Measurements from ENCODE around the gene REC8. TPM values are rescaled to one million over a fixed set of nuclear protein-coding genes. Genes with fewer than 3 reads are reported as not detected.
"Not testable (repeated sequence)": the region's sequence is repeated elsewhere in the genome, so short reads cannot be mapped to it uniquely, and the experiment has no call there.

Gene REC8
- total RNA-seq, 2 experiments from 2014 or later, result 55.1 to 60.7 TPM

- peak; percentile 93 for ATAC-seq (ENCODE audit: low read depth)
- Mint-ChIP-seq H3K36me3 (peaks cover 40% of the 10 kb centered on the region), H3K27me3 (no peaks in the 10 kb centered on the region), H3K27ac (peak within 1 kb of the TSS; percentile 96), H3K4me1 (peaks cover 42% of the 10 kb centered on the region), H3K4me3 (peak within 1 kb of the TSS; percentile 97), H3K9me3 (peaks cover 3% of the 10 kb centered on the region)
- POLR2A ChIA-PET, result interaction anchor here (0.6 to 4.4 kb wide), 30 partner anchors 9 to 113 kb away, joined by 3 to 52 read pairs (median 7); partner anchors contain the start of genes CHMP4A, DCAF11, DHRS1 and EMC9
- peak; percentile 93 for DNase-seq
Measured at GRCh38 chr14:24195186-24196070, 23.5 kb downstream of the REC8 start, which contains the start of gene TM9SF1. Gene TM9SF1 (minus strand): TSS chr14:24195441. CDS start chr14:24195019, 422 bp downstream.

DNA sequence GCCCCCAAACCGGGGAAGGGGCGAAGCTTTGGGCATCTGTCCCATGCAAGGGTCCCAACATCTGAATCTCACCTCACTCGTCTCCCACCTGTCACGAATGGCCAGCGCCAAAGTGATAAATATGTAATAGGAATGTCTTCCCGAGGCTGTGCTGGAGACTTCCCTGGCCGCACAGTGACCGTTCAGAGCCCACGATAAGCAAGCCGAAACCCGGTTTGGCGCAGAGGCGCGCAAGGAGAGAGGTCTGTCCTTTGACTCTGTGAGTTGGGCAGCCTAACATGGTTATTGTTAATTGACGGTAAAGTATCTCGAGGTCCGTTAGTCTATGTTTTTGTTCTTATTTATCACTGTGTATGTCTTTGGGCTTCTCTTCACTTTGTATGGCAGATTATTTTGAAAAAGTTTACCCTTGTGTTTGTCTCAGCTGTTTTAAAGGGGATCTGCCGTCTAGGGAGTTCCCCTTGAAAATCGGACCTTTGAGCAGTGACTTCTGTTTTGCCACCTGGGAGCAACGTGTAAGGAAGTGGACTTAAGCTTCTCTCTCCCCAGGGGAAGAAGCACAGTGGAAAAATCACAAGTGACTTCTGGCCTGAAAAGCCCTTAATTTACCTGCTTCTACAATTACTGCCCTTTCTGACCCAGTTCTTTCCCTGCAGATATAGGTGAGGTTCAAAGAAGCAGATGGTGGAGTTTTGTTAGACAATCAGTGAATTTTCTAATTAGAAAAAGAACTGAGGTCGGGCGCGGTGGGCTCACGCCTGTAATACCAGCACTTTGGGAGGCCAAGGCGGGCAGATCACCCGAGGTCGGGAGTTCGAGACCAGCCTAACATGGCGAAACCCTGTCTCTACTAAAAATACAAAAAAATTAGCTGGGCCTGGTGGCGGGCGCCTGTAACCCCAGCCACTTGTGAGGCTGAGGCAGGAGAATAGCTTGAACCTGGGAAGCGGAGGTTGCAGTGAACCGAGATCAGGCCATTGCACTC lies 24.5 kb downstream of the REC8 start:
- H3K36me3 Mint-ChIP-seq, result peaks cover 46% of the 10 kb centered on the region
- DNase-seq, result no peak
- H3K27ac Mint-ChIP-seq, result peak overlapping the region; percentile 96
- peaks cover 4% of the 10 kb centered on the region for H3K9me3 Mint-ChIP-seq
- POLR2A ChIA-PET, result interaction anchor here (0.6 to 4.4 kb wide), 29 partner anchors 10 to 103 kb away, joined by 3 to 52 read pairs (median 7); partner anchors contain the start of genes CHMP4A, DCAF11, DHRS1 and EMC9
- no peaks in the 10 kb centered on the region for H3K27me3 Mint-ChIP-seq
- peak; percentile 10 for ATAC-seq (ENCODE audit: low read depth)
- peaks cover 42% of the 10 kb centered on the region for H3K4me1 Mint-ChIP-seq
- H3K4me3 Mint-ChIP-seq, result peak overlapping the region; percentile 97

DNA sequence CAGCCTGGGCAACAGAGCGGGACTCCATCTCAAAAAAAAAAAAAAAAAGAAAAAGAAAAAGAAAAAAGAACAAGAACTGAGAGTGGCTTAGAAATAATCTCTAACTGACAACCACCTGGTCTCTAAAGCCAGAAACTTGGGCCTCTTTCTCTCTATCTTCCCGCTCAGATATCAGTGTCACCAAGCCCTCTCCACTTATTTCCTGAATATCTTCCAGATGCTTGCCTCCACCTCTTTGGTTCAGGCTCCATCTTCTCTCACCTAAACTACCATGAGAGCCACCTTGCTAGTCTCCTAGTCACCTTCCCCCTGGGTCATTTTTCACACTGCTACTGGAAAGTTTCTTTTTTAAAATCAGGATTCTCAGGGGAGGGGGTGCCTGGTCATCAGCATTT lies 25.2 kb downstream of the REC8 start:
- Mint-ChIP-seq H3K27ac (peak overlapping the region; percentile 76), H3K27me3 (no peaks in the 10 kb centered on the region), H3K9me3 (peaks cover 8% of the 10 kb centered on the region), H3K36me3 (peaks cover 51% of the 10 kb centered on the region), H3K4me1 (peaks cover 41% of the 10 kb centered on the region), H3K4me3 (peak overlapping the region; percentile 97)
- POLR2A ChIA-PET, result interaction anchor here (1.0 to 4.4 kb wide), 6 partner anchors 10 to 83 kb away, joined by 3 to 49 read pairs (median 10); partner anchors contain the start of genes DCAF11, IRF9, NRL and REC8
- ATAC-seq (ENCODE audit: low read depth) (no peak), DNase-seq (no peak)

GRCh38 chr14:24198814-24199524 lies 27.1 kb downstream of the REC8 start:
- no peak for DNase-seq

DNA sequence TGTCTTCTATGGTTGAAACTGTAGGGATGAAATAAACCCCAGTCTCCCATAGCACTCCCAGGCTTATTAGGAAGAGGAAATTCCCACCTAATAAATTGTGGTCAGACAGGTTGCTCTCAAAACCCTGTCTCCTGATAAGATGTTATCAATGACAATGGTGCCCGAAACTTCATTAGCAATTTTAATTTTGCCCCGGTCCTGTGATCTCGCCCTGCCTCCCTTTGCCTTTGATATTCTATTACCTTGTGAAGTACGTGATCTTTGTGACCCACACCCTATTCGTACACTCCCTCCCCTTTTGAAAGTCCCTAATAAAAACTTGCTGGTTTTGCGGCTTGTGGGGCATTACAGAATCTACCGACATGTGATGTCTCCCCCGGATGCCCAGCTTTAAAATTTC lies 30.7 kb downstream of the REC8 start:
- H3K36me3 Mint-ChIP-seq, result peaks cover 78% of the 10 kb centered on the region
- H3K4me1 Mint-ChIP-seq, result peaks cover 19% of the 10 kb centered on the region
- ATAC-seq (ENCODE audit: low read depth); H3K27ac Mint-ChIP-seq; H3K4me3 Mint-ChIP-seq; DNase-seq; H3K27me3 Mint-ChIP-seq: not testable (repeated sequence)
- POLR2A ChIA-PET, result interaction anchor here (0.6 to 2.1 kb wide), 2 partner anchors 10 to 27 kb away, joined by 5 to 6 read pairs; partner anchors contain the start of gene CHMP4A
- peaks cover 18% of the 10 kb centered on the region for H3K9me3 Mint-ChIP-seq

More at GRCh38 chr14:24198814-24199524, 27.1 kb downstream of the REC8 start:
- no peaks in the 10 kb centered on the region for H3K27me3 Mint-ChIP-seq
- no peak for ATAC-seq (ENCODE audit: low read depth)
- POLR2A ChIA-PET, result interaction anchor here (0.8 to 2.2 kb wide), 3 partner anchors 8 to 84 kb away, joined by 3 to 8 read pairs (median 7); partner anchors contain the start of genes DCAF11 and NRL
- H3K4me3 Mint-ChIP-seq, result peak overlapping the region; percentile 21
- H3K27ac Mint-ChIP-seq, result peak overlapping the region; percentile 8
- H3K4me1 Mint-ChIP-seq, result peaks cover 31% of the 10 kb centered on the region
- H3K9me3 Mint-ChIP-seq, result peaks cover 18% of the 10 kb centered on the region
- H3K36me3 Mint-ChIP-seq, result peaks cover 58% of the 10 kb centered on the region

GRCh38 chr14:24203249-24203886 lies 31.5 kb downstream of the REC8 start:
- Mint-ChIP-seq H3K4me1 (peaks cover 15% of the 10 kb centered on the region), H3K9me3 (peaks cover 18% of the 10 kb centered on the region), H3K36me3 (peaks cover 84% of the 10 kb centered on the region)
- ATAC-seq (ENCODE audit: low read depth); H3K27me3 Mint-ChIP-seq; DNase-seq; H3K27ac Mint-ChIP-seq; H3K4me3 Mint-ChIP-seq: not testable (repeated sequence)
- POLR2A ChIA-PET, result interaction anchor here (2.1 kb wide), 1 partner anchor 9 kb away, joined by 6 read pairs; the partner anchor contains the start of gene CHMP4A

DNA sequence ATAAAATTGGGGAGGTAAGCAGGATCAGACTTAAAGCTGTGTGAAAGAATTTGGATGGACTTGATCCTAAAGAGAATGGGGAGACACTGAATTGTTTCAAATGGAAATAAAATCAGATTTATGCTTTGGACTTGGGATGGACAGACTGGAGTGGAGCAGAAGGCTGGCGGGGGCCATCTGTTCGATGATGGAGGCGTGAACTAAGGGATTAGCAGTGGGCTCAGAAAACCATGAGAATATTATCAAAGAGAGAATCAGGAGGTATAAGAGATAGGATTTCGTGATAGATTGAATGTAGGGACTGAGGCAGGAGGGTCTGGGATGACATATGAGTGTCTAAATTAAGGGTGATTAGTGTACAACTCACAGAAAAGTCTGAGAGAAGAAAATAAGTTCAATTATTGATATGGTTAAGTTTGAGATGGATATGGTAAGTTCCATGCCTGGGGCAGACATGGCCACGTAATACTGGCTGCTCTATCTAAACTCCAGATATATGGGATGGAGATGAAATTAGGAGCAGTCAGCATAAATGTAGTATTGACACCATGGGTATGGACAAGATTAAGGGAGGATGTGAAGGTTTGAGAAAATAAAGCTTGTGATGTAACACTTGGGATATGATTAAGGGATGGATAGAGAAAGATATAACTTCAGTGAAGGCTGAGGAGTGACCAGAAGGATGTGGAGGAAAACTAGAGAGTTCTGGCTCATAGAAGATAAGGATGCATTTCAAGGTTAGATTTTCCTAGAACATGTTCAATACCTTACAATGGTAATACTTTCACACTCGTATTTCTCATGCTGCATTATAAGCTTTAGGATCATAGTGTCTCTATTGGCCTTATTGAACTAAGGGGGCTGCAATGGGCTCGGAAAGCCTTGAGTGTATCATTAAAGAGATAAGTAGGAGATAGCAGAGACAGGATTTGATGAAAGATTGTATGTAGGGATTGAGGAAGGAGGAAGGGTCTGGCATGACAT lies 32.6 kb downstream of the REC8 start:
- DNase-seq (no peak), ATAC-seq (ENCODE audit: low read depth) (no peak)
- POLR2A ChIA-PET, result interaction anchor here (0.7 to 2.1 kb wide), 2 partner anchors 8 to 238 kb away, joined by 3 to 6 read pairs; partner anchors contain the start of genes CHMP4A and SDR39U1
- Mint-ChIP-seq H3K36me3 (peaks cover 79% of the 10 kb centered on the region), H3K4me3 (no peak overlapping the region), H3K27me3 (no peaks in the 10 kb centered on the region), H3K4me1 (peaks cover 11% of the 10 kb centered on the region), H3K9me3 (peaks cover 15% of the 10 kb centered on the region), H3K27ac (no peak overlapping the region)

DNA sequence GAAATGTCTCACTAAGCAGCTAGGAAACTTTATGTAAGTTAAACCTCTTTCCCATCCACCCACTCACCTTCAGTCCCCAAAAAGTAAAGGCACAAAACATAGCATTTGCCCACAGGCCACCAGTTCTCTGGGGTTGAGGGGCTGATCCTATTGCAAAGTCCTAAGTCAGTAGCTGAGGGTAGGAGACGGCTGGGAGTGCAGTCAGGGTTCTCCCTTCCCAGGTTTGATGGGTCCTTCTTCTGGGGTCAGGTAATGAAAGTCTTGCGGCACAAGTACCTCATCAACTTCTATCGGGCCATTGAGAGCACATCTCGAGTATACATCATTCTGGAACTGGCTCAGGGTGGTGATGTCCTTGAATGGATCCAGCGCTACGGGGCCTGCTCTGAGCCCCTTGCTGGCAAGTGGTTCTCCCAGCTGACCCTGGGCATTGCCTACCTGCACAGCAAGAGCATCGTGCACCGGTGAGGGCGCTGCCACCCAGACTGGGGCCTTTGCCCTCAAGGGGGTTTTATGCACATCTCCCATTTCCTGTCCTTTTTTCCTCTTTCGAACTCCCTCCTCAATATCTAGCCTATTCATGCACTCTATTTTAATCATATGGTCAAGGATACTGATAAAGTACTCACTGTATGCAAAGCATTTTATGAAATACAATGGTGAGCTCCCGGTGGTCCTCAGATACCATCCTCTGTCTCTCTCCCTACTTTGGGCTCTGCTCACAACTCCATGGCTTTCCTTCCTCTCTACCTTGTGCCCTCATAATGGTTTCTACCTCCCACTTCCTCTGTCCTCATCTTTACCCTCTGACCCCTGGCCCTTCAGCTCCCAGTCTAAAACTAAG lies 34.6 kb downstream of the REC8 start:
- DNase-seq, result no peak
- Mint-ChIP-seq H3K27me3 (no peaks in the 10 kb centered on the region), H3K4me3 (no peak overlapping the region), H3K27ac (no peak overlapping the region), H3K9me3 (peaks cover 13% of the 10 kb centered on the region), H3K4me1 (peaks cover 19% of the 10 kb centered on the region), H3K36me3 (peaks cover 75% of the 10 kb centered on the region)
- POLR2A ChIA-PET, result interaction anchor here (1.0 to 1.7 kb wide), 3 partner anchors 8 to 22 kb away, joined by 3 to 8 read pairs (median 7); partner anchors contain the start of gene TM9SF1
- ATAC-seq (ENCODE audit: low read depth), result no peak

- Mint-ChIP-seq H3K4me1 (peaks cover 24% of the 10 kb centered on the region), H3K4me3 (no peak overlapping the region), H3K27me3 (no peaks in the 10 kb centered on the region), H3K36me3 (peaks cover 72% of the 10 kb centered on the region), H3K9me3 (peaks cover 9% of the 10 kb centered on the region), H3K27ac (no peak overlapping the region)
- DNase-seq (no peak), ATAC-seq (ENCODE audit: low read depth) (no peak)
- POLR2A ChIA-PET, result interaction anchor here (1.0 to 1.7 kb wide), 2 partner anchors 9 to 21 kb away, joined by 3 to 8 read pairs; no protein-coding TSS in a partner anchor
Measured at GRCh38 chr14:24207104-24207551, 35.2 kb downstream of the REC8 start.

- Mint-ChIP-seq H3K4me3 (no peak overlapping the region), H3K9me3 (peaks cover 7% of the 10 kb centered on the region), H3K4me1 (peaks cover 26% of the 10 kb centered on the region), H3K27ac (no peak overlapping the region), H3K27me3 (no peaks in the 10 kb centered on the region), H3K36me3 (peaks cover 69% of the 10 kb centered on the region)
- no peak for ATAC-seq (ENCODE audit: low read depth)
- POLR2A ChIA-PET, result interaction anchor here (0.6 to 1.7 kb wide), 3 partner anchors 9 to 48 kb away, joined by 3 to 8 read pairs (median 3); no protein-coding TSS in a partner anchor
- no peak for DNase-seq
Measured at GRCh38 chr14:24207625-24208024, 35.7 kb downstream of the REC8 start.

Measured in activated naive CD8-positive, alpha-beta T cell treated with anti-CD3 and anti-CD28 coated beads, Interleukin-2, amount 10 ng/mL, durations not matched to agents 7 days and 5 days (primary cell).